GM18507 (cell line): Measurements from ENCODE around the gene COMMD10.
A peak's percentile ranks its signal among the peaks of the same experiment; 100 is the strongest.

Source experiments
- DNase-seq: peaks from one replicate; pipeline ENCODE4 v3.0.0; 2011; ENCODE audit warnings: low read depth; ENCODE audit not compliant: insufficient read length; ENCODE audit errors: extremely low spot score
- FAIRE-seq: peaks from 2 replicates; lab custom pipeline; 2011; peaks lifted over from hg19 to GRCh38; lab: Jason Lieb, UNC

Gene COMMD10

DNA sequence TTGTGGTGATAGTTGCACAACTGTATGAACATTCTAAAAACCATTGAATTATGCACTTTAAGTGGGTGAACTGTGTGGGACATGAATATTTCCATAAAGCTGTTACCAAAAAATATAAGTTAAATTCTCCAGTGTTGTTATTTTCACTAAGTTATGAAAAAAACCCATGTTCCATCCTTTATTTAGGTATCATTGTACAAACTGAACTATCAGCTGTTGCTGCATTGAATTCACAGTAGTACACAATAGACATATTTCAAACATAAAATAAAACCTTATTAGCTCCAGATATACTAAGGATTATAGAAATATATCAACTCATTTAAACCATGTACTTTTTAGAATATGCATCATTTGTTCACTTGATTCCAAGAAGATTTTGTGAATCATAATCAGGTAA lies 192.1 kb downstream of the COMMD10 start:
- no peak for FAIRE-seq
- no peak for DNase-seq

DNA sequence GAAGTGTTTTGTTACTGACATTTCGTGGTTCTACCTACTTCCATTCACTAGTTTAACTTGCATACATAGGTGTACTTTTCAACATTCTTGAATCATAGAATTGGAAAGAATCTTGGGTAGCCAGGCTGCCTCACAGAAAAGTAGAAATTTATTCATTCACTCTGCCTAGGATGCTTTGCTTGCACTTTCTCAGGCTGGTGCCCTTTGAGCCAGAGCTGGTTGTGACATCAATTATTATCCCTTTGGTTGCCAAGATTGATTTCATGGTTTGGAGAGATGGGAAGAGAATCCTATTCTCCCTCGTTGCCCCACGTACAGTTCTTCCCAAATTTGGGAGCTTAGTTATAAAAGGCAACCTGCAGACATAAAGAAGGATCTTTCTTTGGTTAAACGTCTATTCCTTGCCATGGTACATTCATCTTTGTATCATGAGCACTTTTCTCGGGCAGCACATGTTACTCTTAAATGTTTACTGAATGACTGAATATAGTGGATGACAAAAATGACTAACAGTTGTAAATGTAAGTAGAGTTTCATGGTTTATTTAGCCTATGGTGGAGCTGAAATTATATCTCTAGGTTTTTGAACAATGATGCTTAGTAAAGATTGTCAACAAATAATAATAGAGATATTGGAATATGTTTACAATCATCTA lies 195.5 kb downstream of the COMMD10 start:
- FAIRE-seq (no peak), DNase-seq (no peak)

DNA sequence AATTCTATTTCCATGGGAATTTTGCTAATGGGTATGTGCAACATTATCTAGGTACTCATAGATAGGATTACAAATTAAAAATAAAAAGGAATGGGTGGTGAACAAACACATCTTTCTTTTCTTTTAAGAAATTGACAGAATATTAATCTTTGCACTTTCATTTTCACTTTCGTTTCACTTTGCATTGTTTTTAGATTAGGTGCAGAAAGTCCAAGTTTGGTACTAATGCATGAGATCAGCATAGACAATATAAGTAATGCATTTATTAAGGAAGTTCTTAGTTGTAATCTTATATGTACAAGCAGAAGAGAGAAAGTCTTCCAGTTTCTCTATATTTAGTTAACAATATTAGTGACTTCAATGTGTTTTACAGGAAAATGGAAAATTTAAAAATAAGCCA lies 196.5 kb downstream of the COMMD10 start:
- DNase-seq (no peak), FAIRE-seq (peak; percentile 24)

DNA sequence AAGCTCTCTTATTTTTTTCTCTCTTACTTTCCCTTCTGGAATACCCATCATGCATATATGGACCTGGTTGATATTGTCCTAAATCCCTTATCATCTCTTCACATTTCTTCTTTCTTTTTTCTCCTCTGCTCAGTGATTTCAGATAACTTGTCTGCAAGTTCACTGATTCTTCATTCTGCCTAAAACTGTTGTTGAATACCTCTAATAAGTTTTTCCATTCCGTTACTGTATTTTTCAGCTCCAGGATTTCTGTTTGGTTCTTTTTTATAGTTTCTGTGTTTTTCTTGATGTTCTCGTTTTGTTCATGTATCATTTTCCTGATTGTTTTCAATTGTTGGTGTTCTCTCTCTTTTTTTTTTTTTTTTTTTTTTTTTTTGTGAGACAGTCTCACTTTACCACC lies 203.7 kb downstream of the COMMD10 start:
- FAIRE-seq (no peak), DNase-seq (no peak)

DNA sequence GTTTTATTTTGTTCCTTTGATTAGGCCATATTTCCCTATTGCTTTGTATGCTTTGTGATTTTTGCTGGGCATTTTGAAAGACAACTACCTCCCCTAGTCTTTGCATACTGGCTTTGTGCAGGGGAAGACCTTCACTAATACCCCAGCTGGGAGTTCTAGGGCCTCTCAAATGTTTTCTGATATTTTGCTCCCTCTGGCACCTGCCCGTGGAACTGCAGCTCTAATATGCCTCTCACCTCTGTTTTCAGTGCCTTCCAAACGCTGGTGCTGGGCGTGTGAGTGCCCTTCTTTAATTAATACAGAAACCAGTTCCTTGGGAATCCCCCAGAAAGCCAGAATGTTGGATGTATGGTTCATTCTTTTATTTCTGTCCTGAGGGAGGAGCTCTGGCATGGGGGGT lies 204.5 kb downstream of the COMMD10 start:
- DNase-seq (no peak), FAIRE-seq (no peak)

DNA sequence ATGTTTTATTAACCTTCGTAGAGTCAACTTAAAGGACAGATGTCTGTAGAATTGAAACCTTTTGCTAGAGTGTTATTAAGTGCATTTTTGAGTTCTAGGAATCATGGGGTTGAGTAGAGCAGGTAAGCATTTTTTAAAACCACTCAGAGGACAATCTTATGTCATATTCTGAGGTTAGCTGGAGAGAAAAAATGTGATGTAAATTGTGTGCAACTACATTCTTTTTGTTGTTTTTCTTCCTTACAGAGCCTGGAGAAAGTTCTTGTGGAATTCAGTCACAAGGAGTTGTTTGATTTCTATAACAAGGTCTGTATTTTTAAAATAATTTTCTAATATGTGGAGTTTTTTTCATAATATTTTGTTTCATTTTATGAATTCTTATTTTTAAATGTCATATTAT lies 206.4 kb downstream of the COMMD10 start:
- DNase-seq (no peak), FAIRE-seq (no peak)

DNA sequence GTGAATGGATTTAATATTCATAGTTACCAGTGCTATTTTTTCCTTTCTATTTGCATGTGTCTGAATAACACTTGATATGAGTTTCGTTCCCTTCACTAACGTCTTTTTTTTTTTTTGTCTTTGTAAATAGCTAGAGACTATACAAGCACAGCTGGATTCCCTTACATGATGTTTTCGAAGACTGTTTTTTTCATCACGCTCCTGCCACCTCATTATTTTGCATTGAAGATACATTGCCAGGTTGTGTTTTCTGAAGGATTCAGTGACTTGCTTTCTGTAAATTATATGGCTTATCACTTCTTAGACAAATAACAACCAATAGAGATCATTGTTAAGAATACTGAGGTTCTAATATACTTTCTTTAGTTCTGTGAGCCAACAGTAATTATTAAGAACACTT lies 207.5 kb downstream of the COMMD10 start:
- no peak for DNase-seq
- FAIRE-seq = no peak

DNA sequence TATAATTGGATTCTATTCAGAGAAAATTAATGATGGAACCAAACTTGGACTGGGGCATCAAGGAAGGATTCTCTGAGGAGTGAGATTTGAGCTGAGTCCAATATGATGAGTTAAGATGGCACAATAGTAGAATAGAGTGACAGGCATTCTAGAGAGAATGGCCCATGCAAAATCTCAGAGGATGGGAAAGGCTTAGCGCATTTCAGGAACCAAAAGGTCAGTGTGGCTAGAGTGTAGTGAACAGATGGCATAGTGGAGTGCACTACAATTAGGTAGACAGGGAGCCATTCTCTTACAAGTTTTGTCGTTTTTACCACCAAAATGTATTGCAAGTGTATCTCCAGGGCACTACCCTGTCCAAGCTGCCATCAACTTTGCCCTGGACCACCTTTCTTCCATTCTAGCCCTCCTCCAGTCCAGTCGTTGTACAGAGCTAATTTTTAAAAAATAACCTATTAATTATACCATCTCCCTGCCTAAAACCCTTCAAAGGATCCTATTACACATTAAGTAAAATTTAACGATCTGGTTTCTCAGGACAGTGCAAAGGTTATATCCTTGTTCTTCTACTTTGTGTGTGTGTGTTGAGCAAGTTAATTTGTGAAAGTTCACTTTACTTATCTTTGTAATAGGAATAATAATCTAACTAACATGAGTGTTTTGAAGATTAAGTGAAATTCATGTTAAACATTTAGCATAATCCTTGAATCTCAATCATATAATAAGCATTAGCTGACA lies 211.7 kb downstream of the COMMD10 start:
- no peak for FAIRE-seq
- DNase-seq = no peak

DNA sequence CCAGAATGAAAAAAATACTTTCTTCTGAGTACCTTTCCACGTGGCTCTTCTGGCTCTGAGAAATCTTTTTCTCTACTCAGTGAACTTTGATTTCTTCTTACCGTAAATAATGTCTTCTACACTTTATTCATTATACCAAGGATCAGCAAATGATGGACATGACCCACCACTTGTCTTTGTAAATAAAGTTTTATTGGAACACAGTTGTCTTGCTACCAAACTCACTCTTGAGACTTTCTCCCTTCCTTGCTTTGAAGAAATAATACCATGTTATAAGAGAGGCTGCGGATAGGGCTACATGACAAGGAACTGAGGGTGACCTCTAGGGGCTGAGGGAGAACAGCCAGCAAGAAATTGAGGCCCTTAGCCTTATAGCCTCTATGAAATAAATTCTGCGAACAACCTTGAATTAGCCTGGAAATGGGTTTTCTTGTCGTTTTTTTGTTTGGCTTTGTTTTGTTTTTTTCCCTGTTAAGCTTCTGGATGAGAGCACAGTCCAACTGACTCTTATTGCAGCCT lies 212.5 kb downstream of the COMMD10 start:
- no peak for DNase-seq
- no peak for FAIRE-seq

DNA sequence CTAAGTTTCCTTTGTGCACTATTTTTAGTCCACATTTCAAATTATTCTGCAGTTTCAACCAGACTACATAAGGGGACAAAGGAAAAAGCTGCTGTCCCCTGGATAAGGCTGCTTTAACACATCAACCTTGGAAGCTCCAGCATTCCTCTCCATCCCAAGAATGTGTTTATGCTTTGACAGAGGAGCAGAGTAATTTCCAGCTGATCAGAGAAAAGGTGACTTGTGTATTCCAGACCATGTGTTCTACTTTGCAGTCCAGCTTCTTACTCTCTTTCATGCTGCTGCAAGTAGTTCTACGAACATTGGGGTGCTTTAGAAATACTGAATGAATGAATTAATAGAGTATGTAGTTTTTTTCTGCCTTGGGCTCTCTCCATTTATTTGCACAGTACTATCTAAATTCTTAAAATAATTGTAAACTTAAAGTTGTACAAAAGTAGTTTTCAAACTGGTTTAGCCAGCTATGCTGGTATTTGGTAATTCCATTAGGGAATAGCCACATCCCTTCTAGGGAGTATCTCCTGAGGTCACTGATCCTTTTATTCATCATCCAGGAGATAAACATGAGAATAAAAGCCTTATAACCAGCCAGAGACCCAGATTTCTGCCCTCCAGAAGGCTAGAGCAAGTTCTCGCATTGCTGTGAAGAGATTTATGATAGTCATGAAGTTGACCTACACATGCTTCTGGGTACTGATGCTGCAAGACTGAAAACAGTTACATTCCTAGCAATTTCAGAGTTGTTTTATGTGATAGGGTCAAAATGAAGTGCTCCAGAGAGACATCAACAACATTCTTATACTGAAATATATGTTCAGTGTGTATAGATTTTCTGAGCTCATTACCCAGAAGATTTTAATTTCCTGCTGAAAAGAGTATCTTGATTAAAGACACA lies 215.2 kb downstream of the COMMD10 start:
- DNase-seq (no peak), FAIRE-seq (no peak)

DNA sequence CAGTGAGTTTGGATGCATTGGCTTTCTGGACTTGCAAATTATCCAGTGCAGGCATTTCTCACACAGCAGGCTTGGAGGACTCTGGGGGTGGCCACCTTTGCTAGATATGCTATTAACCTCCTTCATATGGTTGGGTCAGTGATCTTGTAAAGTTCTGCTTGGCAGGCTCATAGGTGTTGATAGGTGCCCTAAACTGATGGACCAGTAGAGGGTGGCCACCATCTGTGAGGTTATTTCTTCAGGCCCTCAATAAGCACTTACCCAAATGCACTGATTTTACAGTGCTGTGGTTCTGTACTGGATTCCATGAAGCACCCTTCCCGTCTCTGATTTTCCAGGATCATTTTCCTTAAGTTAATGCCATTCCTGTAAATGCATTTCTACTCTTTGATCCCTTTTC lies 216.3 kb downstream of the COMMD10 start:
- FAIRE-seq (no peak), DNase-seq (no peak)

DNA sequence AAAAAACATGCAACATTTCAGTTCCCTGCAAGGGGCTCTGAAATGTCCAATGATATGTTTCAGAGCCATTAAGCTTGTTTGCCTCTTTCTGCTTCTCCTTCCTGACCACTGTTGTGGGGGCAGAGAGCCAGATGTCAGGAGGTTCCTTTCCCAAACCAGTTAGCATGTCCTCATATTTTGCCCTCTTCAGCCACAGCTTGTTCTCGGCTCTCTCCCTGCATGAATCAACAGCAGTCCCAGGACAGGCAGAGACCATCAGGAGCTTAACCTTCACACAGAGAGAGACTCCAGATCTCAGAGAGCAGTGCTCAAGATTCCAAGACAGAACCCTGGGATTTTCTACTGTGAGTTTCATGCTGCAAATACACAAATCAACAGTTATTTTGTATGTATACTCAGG lies 218.5 kb downstream of the COMMD10 start:
- no peak for FAIRE-seq
- no peak for DNase-seq

DNA sequence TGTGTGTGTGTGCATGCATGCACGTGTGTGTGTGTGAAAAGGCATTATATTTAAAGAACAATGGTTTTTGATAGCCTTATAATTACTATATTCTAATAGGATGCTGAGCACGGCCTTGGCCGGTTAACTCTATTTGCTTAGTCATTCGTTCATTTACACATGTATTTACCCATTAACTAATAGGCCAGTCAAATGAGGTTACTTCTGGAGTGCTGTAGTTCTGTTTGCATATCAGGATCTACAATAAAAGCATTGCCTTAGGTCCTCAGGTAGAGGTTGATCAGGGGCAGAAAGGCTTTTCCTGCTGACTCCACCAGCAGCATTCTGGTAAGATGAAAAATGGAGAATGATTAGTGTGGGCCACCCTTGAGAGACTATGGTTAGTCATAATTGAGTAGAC lies 219.0 kb downstream of the COMMD10 start:
- FAIRE-seq (no peak), DNase-seq (no peak)

DNA sequence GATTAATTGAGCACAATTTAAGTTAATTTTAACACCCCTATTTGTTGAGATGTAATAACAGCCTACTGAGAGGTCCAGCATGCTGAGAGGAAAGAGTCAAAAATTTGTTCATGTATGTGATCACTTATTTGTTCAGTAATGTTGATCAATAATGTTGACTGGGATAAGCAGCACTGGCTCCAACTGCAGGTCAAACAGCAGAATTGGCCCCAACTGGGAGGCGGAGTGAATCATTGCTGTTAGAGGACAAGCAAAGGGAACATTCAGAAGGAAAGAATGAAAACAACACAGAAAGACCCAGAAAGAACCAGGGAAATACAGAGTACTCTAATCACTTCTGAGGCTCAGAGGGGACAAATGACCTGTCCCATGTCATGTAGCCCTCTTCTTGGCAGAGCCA lies 221.1 kb downstream of the COMMD10 start:
- FAIRE-seq (no peak), DNase-seq (no peak)

DNA sequence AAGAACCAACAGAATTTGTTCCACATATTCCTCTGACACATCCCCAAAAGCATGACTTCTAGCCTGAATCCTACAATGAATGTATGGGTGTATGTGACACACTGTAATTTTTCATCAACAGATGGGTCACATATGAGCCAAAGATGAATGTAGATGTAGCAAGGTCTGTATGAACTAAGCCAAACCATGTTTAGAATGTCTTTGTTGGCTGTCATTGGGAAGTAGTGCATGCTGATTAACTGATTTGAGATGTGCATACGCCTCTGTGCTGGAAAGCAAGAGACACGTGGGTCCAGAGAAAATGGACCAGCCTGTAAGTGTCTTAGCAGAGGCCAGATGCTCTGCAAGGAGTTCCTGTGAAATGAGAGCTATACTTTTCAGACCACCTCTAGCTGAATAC lies 222.0 kb downstream of the COMMD10 start:
- no peak for DNase-seq
- no peak for FAIRE-seq

DNA sequence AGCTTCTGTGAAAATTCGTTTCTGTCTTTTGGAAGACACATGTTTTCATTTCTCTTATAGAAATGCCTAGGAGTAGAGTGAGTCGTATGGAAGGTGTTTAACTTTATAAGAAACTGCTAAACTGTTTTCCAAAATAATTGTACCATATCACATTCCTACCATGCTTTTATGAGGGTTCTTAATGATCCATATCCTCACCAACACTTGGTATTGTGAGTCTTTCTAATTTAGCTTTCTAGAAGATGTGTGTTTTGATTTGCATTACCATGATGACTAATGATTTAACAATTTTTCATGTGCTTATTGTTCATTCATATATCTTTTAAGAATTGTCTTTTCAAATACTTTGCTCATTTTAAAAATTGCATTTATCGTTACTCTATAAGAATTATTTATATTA lies 223.6 kb downstream of the COMMD10 start:
- no peak for DNase-seq
- no peak for FAIRE-seq

DNA sequence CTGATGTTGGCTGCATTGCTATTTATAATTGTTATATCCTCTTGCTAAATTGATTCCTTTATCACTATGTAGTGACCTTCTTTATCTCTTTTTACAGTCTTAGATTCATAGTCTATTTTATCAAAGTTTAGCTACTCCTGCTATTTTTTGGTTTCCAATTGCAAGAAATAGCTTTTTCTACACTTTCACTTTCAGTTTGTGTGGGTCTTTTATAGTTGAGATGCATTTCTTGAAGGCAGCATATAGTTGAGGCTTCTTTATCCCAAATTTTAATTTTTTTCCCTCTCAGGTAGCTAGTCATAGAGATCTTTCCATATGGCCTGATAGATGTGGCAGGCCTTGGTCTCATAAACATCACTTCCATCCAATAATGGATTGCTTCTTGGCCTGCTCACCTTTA lies 228.5 kb downstream of the COMMD10 start:
- DNase-seq (no peak), FAIRE-seq (peak; percentile 50)

DNA sequence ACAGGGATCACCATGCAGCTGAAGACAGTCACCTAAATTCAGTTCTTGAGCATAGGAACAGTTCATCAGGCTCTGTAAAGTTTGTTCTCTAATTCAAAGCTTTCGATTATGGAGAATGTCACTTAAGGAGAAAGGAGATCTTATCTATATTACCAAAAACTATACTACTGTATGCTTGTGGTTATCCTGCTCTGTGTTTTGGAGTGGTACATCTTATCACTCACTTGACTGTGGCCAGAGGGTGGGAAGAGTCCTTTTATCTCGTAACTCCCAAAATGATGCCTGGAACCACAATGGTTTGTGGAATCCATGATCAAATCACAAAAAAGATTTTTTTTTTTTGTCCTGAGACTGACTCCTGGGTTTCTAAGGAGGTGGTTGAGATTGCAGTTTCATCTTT lies 230.7 kb downstream of the COMMD10 start:
- no peak for DNase-seq
- no peak for FAIRE-seq

DNA sequence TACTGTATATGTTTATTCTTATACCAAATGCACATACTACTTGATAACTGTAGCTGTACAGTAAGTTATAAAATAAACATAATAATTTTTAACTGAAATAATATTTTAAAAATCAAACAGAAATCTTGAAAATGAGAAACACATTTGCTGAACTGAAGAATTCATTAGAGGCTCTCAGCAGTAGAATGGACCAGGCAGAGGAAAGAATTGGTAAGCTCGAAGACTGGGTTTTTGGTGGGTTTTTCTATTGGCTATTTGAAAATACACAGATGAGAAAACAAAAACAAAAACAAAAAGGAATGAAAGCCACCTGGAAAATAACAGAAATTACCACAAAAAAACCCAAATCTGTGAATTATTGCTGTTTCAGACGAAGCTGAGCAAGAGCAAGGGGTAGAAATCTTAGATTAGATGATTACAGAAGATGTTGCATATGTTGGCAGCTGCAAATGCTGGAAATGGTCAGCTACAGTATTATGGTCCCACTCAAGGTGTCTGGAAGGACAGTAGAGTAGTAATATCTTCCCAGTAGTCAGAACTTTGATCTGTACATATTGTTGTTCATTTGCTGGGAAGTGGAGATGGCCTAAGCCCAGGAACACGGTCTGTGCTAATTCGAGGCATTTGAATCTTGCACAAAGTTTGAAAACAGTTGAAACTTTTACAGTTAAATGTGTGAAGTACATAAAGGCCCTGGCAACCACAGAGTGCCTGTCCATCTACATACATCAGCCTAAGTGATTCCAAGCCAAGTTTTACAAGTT lies 233.4 kb downstream of the COMMD10 start:
- FAIRE-seq (no peak), DNase-seq (no peak)

DNA sequence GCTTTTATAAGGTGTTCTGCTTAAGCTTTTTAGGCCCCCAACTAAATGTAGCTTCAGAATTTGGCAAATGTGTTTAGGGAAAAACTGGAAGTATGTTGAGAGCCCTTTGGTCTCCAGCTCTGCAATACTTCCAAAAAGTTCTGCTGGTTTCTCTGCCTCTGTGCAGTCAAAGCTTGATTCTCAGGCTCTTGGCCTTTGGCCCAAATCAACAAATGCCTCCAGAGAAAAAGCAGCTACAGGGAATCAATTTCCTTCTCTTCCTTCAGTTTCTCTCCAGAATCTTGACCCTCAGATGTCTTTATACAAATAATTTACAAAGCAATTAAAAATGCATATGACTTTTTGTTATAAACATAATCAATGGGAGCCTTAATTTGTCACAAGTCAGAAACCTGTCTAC lies 235.7 kb downstream of the COMMD10 start:
- DNase-seq = no peak
- no peak for FAIRE-seq
